GM12892 (cell line): ENCODE data around the gene CEP72.

Source experiments
- POLR2A ChIP-seq: IDR thresholded peaks from 2 replicates; pipeline ENCODE4 v1.6.1; 2011; ENCODE audit warnings: low read depth, low read length, control low read depth
- TAF1 ChIP-seq: IDR thresholded peaks from 2 replicates; pipeline ENCODE4 v1.6.1; 2011; ENCODE audit warnings: low read depth, mild to moderate bottlenecking, control low read depth, low read length, borderline replicate concordance

DNA sequence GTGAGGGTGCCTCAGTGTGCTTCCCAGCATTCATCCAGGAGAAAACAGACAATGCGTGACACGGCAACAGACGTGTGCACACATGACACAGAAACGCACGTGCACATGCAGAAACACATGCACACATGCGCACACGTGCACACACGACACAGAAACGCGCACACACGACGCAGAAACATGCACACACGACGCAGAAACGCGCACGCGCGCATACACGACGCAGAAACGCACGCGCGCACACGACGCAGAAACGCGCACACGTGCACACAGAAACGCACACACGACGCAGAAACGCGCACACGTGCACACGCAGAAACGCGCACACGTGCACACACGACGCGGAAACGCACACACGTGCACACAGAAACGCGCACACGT is 64.5 kb downstream of the CEP72 start:
- TF ChIP-seq POLR2A: no peak
- no peak for TF ChIP-seq TAF1
